ENCODE data around the gene AQP1. TPM values are rescaled to one million over a fixed set of nuclear protein-coding genes. Genes with fewer than 3 reads are reported as not detected.

Gene AQP1
- total RNA-seq, 1 donor from 2014 or later, result 373 TPM

DNA sequence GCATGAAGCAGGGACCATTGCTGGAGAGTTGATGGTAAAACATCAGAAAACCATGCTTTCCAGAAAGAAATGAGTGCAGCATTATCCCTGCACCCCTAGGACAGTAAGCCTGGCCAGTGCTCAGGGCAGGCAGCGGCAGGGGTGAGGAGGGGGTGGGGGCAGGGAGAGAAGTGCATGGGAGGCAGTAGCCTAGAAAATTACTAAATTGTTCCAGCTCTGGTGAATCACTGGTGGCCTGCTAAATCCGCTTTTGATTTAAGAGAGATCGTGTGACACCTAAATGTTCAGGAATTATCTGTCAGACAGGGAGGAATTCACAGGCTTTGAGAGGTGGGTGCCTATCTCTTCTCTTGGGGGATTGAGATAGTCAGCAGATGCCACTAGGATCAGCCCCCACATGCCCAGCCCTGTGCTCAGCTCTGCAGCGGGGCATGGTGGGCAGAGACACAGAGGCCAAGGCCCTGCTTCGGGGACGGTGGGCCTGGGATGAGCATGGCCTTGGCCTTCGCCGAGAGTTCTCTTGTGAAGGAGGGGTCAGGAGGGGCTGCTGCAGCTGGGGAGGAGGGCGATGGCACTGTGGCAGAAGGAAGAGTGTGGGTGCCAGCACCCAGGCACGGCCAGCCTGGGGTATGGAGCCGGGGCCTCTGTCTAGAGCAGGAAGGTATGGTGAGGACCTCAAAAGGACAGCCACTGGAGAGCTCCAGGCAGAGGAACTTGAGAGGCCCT, 5.0 kb upstream of the AQP1 start:
- DNase-seq (ENCODE audit: low spot score), result no peak

DNA sequence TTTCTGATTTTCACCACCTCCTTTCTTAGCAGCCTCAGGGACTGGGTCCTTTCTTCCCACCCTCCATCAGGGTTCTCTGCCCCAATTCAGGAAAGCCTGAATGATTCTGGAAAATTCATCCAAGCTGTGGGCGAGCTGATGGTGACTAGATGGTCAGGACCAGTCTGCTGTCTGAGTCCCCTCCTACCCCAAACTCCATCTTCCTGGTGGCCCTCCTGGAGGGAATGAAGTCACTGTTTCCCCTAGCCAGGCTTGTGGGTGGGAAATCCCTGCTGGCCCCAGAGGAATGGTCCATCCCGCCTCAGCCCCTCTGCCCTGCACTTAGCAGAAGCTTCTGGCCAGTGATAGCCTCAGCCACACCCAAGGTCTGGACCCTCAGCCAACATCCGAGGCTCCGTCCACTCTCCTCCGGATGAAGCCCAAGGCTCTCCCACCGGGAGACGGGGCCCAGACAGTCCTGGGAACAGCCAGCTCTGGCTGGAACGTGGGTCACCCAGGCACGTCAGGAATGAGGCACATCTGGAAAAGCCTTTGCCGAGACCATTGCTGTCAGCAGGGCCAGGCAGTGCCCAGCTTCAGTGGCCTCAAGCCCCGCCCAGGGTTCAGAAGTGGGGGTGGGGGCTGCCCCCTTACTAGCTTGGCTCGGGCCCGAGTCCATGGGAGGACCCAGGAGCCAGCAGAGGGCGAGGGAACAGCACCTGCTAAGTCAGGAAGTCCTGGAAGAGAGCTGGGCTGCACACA, 4.0 kb upstream of the AQP1 start:
- no peak for DNase-seq (ENCODE audit: low spot score)

DNA sequence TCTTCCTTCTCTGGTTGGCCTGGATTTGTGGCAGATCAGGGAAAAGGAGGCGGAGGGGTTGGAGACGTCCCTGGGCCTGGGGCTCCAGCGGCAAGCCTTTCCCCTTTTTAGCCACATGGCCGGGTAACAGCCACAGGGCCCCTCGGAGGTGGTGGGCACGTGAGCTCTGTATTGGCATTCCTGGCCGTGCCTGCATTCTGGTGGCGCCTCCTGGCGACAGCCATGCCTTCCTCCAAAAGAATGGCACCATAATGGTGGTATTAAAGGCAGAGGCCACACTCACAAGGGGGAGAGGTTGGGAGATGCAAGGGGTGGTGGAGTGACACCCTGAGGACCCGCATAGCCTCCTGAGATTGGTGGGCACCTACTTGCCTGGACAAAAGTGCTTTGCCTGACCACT, 3.0 kb upstream of the AQP1 start:
- DNase-seq (ENCODE audit: low spot score), result no peak

GRCh38 chr7:30909431-30909830, 2.2 kb upstream of the AQP1 start:
- DNase-seq (ENCODE audit: low spot score), result no peak

DNA sequence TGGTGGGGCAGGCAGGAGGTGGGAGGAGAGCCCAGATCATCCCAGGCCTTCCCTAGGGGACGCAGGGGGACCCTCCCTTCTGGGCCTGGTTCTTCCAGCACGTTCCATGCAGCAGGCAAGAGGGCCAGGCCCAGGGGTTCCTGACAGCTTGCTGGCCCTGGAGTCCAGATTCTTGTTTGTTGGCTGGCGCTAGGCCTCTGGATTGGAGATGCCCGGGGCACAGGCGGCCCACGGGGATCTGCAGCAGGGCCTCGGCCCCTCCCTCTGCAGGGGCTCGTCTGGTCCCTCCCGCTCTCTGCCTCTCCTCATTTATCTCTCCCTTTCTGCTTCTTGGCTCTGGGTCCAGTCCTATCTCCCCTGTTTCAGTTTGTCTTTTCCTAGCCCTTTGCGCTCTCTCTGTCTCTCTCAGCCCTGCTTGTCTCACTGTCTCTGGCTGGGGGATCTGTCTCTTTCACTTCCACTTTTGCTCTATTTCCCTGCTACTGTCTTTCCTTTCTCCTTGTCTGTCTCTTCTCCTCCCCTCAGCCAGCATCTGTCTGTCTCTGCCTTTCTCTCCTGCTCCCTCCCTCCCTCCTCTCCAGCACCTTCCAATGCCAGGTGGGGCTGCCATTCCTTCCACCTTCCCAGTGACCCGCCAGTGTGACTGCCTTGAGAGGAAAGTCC, 1.1 kb upstream of the AQP1 start:
- no peak for DNase-seq (ENCODE audit: low spot score)

GRCh38 chr7:30911133-30911532, 520 bp upstream of the AQP1 start:
- DNase-seq (ENCODE audit: low spot score), result no peak

DNA sequence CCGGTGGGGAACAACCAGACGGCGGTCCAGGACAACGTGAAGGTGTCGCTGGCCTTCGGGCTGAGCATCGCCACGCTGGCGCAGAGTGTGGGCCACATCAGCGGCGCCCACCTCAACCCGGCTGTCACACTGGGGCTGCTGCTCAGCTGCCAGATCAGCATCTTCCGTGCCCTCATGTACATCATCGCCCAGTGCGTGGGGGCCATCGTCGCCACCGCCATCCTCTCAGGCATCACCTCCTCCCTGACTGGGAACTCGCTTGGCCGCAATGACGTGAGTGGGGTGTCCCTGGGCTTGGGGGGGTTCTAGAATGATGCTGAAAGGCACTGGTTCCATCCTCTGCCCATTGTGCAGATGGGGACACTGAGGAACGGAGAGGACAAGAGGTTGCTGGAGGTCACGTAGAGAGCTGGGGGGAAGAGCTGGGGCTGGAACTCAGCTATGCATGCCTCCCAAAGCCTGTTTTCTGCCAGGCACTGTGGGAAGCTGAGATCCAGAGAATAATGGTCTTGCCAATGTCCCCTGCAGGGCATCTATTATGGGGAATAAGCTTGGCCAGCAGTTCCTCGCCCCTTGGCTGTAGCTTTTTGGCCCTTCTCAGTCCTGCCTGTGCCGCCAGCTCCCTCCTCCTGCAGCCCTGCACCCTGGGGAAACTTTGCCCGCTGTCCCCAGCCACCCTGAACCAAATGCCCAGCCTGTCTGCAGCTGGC, 523 bp downstream of the AQP1 start:
- no peak for DNase-seq (ENCODE audit: low spot score)

GRCh38 chr7:30912731-30912985, 1.0 kb downstream of the AQP1 start:
- DNase-seq (ENCODE audit: low spot score), result no peak

DNA sequence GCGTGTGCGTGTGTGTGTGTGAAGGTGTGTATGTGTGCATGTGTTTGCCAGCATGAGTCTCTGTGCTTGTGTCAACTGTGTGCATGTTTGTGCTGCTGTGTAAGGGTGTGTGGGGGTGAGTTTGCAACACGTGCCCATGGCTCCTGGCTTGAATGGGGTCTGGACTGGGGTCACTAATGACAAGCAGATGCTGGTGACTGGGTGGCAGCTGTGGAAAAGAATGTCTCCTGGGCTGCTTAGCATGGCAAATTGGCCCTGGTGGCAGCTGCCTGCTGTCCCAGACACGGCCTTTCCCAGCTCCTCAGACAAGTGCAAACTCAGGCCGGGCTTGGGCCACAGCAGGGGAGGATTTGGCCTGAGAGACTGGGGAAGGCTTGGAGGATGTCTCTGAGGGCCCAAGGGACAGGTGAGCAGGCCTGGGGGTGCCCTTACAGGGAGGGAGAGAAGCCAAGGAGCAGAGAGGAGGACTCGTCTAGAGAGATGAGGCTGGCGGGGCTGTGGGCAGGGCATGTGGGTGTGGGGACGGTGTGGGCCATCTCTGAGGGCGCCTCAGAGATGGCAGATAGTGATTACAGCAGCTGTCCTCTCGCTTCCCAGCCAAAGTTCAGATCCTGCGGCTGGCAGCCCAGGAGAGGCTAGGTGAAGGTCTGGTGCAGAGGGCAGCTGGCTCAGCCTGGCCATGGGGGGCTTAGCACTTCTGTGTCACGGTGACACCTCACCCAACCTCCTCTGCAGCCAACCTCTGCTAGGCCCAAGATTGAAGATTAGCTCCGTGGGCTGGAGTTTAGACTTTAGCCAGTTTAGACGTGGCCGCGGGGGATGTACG, 1.5 kb downstream of the AQP1 start:
- DNase-seq (ENCODE audit: low spot score), result no peak

GRCh38 chr7:30913821-30914515, 2.3 kb downstream of the AQP1 start:
- DNase-seq (ENCODE audit: low spot score), result no peak

DNA sequence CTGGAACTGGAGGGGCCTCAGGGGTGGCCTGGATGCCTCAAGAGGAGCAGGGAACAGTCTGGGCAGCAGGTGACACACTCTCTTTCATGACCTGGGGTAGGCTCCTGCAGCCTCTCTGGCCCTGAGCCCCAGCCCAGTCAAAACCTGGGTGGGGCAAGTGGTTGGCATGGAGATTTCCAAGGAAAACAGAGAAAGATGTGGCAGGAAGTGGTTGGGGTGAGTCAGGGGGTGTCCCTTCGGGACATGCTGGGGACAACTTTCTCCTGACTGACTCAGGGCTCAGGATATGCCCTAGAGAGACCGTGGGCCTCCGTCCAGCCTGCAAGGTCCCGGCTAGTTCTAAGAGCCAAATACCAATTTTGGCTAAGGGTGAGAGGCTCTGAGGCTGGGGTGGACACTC, 2.9 kb downstream of the AQP1 start:
- DNase-seq (ENCODE audit: low spot score), result no peak

- no peak for DNase-seq (ENCODE audit: low spot score)
Observed at GRCh38 chr7:30915005-30915601, 3.5 kb downstream of the AQP1 start.

- no peak for DNase-seq (ENCODE audit: low spot score)
Observed at GRCh38 chr7:30915751-30916150, 4.1 kb downstream of the AQP1 start.

DNA sequence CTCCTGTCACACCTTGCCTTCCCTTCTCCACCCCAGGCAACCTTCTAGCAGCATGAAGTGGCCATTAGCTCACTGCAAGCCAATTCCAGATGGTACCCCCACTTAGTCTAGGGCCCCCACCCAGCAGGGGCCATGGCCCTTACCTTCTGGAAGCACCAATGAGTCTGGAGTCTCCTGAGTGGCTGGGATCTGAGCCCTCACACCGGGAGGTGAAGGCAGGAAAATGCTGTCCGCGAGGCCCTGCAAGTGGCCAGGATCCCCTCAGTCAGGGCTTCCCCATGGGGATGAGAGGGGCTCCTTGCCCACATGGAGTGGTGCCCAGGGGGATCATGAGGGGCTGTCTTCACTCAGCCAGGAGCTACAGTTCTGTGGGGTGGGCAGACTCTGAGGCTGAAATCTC, 4.6 kb downstream of the AQP1 start:
- no peak for DNase-seq (ENCODE audit: low spot score)

GRCh38 chr7:30916767-30917166, 5.1 kb downstream of the AQP1 start:
- DNase-seq (ENCODE audit: low spot score), result no peak

- no peak for DNase-seq (ENCODE audit: low spot score)
Observed at GRCh38 chr7:30917216-30917893, 5.7 kb downstream of the AQP1 start.

- no peak for DNase-seq (ENCODE audit: low spot score)
Observed at GRCh38 chr7:30918676-30919075, 7.0 kb downstream of the AQP1 start.

DNA sequence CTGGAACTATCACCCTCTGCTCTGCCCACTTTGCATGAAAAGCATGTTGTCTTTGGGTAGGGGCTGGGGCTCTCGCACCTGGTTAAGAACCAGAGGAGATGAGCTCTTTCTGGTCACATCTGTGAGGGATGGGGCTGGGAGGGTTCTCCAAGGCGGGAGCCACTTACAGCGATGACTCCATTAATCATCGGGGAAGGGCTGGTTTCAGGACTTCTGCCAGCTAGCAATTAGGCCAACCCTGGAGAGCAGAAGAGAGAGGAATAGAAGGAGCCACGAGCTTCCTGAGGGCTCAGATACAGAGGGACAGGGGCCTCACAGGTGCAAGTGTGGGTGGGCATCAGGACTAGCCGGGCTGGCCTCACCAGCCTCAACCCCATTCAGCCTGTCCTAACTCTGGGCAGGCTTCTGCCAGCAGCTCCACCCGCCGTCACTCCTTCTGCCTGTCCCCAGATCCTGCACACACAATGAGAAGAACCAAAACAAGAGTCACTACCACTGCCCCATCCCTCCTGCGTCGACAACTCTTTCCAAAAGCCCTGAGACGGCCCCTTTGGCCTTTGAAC, 8.4 kb downstream of the AQP1 start:
- no peak for DNase-seq (ENCODE audit: low spot score)

DNA sequence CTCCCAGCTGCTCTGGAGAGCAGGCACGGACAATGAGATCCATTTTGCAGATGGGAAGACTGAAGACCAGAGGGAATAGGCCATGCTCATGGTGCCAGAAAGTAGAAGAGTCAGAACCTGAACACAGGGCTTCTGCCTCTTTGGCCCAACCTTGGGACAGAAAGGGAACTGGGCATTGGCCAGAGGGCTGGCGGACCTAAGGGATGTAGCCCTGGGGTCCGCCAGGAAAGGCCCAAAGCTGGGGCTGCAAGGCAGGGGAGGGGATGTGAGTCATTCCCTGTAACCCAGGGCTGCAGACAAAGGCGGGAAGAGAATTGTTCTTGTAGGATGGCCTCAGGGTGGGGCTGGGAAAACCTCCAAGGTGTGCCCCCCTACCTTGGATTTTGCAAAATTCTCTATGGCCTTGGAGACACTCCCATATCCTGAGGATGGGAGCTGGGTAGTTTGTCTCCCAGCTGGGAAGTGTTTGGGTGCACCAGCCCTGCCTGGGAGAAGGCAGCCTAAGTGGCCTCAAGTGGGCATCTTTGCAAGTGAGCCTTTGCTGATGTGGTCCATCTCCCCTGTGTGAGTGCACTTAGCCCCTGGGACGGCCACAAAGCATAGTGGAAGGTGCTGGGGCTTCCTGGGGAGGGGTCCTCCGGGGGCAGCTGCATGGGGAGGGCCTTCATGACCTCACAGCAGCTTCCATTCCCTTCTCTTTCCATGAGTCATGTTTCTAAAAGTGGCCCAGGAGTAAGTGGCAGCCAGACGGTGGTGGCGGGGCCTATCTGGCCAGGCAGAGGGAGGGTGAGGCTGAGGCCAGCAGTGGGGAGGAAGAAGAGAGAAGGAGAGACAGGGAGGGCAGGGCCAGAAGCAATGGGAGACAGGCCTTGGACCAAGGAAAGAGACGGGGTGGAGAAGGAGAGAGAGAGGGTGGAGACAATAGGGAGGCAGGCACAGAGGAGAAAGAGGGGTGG, 9.2 kb downstream of the AQP1 start:
- peak; percentile 49 for DNase-seq (ENCODE audit: low spot score)
